LNCaP clone FGC (cell line): ENCODE measurements around the gene NKIRAS2.

Source experiments
- DNase-seq: peaks from one replicate; pipeline ENCODE4 v3.0.0-alpha.2; 2011; ENCODE audit warnings: low read depth
- H3K4me3 ChIP-seq: 2 replicates; pipeline ENCODE4 v1.5.1; 2011; ENCODE audit warnings: mild to moderate bottlenecking, low read depth, low read length, control low read depth
- TF ChIP-seq, protein P1 (sequence below): IDR thresholded peaks from 2 replicates; pipeline ENCODE4 v1.5.1; 2012; ENCODE audit warnings: mild to moderate bottlenecking; ENCODE audit not compliant: control insufficient read depth, insufficient read depth; ENCODE audit errors: extremely low read depth

Gene NKIRAS2

DNA sequence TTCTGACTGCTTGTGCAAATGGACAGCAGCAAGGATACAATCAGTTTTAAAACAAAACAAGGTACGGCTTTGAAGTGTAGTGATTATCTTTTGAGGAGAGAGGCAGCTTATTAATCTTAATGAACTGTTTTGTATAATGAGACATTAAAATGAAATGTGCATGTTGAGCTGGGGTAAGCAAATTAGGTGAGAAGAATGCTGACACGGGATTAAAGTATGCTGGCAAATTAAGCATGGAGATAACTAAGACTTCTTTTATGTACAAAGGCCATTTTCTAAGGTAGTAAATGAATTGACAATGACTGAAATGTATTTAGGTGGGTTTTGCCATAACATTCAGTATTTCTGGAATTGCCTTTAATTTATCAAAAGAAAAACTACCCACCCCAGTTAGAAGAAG is 21.4 kb upstream of the NKIRAS2 start:
- H3K4me3 ChIP-seq, result no peak overlapping the region
- TF ChIP-seq, protein P1, sequence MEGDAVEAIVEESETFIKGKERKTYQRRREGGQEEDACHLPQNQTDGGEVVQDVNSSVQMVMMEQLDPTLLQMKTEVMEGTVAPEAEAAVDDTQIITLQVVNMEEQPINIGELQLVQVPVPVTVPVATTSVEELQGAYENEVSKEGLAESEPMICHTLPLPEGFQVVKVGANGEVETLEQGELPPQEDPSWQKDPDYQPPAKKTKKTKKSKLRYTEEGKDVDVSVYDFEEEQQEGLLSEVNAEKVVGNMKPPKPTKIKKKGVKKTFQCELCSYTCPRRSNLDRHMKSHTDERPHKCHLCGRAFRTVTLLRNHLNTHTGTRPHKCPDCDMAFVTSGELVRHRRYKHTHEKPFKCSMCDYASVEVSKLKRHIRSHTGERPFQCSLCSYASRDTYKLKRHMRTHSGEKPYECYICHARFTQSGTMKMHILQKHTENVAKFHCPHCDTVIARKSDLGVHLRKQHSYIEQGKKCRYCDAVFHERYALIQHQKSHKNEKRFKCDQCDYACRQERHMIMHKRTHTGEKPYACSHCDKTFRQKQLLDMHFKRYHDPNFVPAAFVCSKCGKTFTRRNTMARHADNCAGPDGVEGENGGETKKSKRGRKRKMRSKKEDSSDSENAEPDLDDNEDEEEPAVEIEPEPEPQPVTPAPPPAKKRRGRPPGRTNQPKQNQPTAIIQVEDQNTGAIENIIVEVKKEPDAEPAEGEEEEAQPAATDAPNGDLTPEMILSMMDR, result no peak
- DNase-seq, result no peak

DNA sequence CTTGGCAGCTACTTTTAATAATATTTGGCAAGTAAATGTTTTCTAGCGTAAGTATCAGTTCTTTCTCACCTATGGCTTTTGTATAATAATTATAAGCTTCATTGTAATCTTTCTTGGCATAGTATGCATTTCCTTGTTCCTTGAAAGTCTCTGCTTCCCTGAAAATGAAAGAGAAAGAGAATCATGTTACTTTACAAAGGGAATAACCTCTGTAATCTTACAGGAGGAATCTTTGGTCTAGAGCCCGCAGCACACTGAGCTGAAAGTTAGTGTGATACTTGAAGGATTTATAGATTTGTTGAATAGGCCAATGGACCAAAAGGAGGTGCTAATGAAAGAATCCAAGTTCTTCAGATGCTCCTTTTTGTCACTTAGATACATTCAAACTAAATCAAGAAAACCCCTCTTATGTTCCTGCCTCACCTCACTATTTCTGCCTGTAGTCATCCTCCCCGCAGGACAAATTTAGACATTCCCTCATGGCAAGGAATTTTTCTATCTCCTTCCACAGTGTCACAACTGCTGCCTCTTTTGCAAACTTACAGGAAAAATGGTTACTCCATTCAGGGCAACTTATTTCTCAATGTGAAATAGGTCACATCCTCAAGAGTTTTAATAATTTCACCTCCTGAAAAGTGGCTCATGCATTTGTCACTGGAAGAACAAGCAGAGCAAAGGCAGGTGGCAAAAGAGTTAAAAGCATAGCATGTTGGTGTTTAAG is 19.3 kb upstream of the NKIRAS2 start:
- DNase-seq, result no peak

DNA sequence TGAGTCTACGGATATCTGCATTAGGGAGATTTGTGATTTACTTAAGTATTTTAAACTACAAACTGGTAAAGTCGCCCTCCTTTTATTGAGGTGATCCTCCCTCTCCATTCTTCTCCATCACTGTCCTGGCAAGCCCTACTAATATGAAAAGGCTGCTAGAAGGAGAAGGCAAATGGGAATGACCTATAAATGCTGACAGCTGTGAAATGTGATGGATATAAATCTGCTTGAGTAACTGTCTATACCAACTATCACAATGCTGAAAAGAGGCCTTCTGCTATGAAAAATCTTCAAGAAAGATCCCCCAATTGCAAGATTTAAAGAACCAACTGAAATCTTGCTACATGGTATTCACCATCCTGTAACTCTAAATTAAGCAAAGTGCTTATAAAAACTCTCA is 18.2 kb upstream of the NKIRAS2 start:
- H3K4me3 ChIP-seq, result no peak overlapping the region
- DNase-seq, result no peak

More for the DNA sequence above, 19.3 kb upstream of the NKIRAS2 start:
- H3K4me3 ChIP-seq, result no peak overlapping the region
- TF ChIP-seq, protein P1, result no peak

DNA sequence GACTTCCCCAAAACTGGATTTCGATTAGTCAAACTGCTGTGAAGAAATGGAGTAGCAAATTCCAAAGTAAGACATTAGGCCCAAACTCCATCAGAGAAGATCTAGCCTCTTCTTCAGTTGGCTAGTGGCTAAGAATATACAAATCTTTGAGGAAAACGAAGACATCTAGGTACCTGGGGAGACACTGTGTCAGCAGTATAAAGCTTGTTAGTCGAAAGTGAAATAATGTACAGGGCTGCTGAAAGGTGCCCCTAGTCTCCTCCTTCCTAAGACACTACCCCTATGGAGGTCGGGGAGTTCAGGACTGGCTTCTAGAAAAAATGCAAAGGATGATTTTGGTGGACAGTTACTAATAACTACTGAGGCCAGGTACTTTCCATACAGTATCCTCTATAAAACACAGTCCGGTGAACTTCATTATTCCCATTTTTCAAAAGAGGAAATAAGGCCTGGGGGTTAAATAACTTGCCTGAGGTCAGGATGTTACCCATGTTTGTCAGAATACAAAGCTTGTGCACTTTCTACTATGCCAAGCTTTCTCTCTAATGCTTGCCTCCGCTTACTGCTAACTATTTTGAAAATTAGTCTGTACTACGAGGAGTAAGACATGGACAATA is 17.6 kb upstream of the NKIRAS2 start:
- no peak for DNase-seq
- H3K4me3 ChIP-seq, result no peak overlapping the region
- TF ChIP-seq, protein P1, result no peak

More for the DNA sequence above, 18.2 kb upstream of the NKIRAS2 start:
- TF ChIP-seq, protein P1, result no peak

DNA sequence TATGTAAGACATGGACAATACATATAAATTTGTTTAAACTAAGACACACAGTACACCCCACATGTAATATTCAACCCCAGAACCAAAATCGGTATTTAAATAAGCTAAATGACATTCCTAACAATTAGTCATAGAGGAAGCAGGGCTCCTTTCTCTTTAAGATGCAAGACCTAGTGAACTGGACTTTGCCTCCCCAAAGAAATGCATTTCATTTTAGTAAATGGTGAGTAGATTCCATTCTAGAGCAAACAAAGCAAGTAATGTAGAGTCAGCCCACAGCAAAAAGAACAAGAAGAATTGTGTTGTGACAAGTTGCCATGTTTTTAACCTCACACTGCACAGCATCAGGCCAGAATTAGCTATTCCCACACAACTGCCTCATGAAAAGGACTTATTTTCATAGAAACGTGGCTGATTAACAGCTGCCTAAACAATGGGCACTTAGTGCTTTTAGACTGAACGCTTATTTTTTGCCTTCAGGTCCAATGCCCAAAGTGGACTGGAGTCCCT is 17.0 kb upstream of the NKIRAS2 start:
- DNase-seq, result no peak

DNA sequence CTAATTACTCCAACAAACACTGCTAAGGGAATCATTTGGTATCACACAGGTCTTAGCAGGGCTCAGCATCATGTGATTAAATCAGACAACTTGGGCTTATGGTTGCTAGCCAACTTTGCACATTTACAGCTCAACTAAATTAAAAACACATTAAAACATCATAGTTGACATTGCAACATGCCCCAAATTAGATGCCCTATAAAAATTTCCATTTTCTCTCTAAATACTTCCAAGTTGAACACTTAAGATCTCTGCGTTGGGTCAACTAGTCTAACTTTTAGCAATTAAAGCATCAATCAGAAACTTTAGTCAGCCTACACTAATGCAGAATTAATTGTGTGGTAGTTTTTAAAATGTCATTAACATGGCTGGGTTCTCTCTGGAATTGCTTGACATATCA is 14.7 kb upstream of the NKIRAS2 start:
- H3K4me3 ChIP-seq, result no peak overlapping the region
- TF ChIP-seq, protein P1, result no peak
- DNase-seq, result no peak

More for the DNA sequence above, 17.0 kb upstream of the NKIRAS2 start:
- TF ChIP-seq, protein P1, result no peak
- H3K4me3 ChIP-seq, result no peak overlapping the region
